ENCODE results near the gene VEGFA. TPM values are rescaled to one million over a fixed set of nuclear protein-coding genes. Genes with fewer than 3 reads are reported as not detected.

The VEGFA gene
- total RNA-seq, 2 experiments from 2014 or later: 93.7 to 104 TPM

- POLR2A ChIA-PET: interaction anchor here (0.6 to 0.7 kb wide), 2 partner anchors 73 to 169 kb away, joined by 3 read pairs; no protein-coding TSS in a partner anchor
- intact Hi-C loops (cut with micrococcal nuclease): no loop called here
- H3K36me3 Mint-ChIP-seq (ENCODE audit: low read depth): no peaks in the 10 kb centered on the region
- H3K4me3 Mint-ChIP-seq: no peak overlapping the region
- DNase-seq: no peak
- TF ChIP-seq CTCF (IDR thresholded peaks at IDR 0.05): no peak
- H3K4me1 Mint-ChIP-seq (ENCODE audit: low read depth): peaks cover 14% of the 10 kb centered on the region
- no peaks in the 10 kb centered on the region for H3K27me3 Mint-ChIP-seq
- no peak overlapping the region for H3K27ac Mint-ChIP-seq
- CTCF ChIA-PET: interaction anchor here (0.7 to 2.3 kb wide), 2 partner anchors 31 to 70 kb away, joined by 3 to 11 read pairs; partner anchors contain the start of gene VEGFA
- no peak for ATAC-seq
- peaks cover 4% of the 10 kb centered on the region for H3K9me3 Mint-ChIP-seq
Observed at GRCh38 chr6:43737272-43738081, 32.5 kb upstream of the VEGFA start.

GRCh38 chr6:43738267-43738676 is 31.7 kb upstream of the VEGFA start:
- H3K27ac Mint-ChIP-seq: no peak overlapping the region
- ATAC-seq: no peak
- no peaks in the 10 kb centered on the region for H3K36me3 Mint-ChIP-seq (ENCODE audit: low read depth)
- H3K4me3 Mint-ChIP-seq: no peak overlapping the region
- ChIA-PET POLR2A (interaction anchor here (0.7 kb wide), 1 partner anchor 169 kb away, joined by 3 read pairs; no protein-coding TSS in a partner anchor), CTCF (interaction anchor here (0.6 kb wide), 1 partner anchor 14 kb away, joined by 3 read pairs; no protein-coding TSS in a partner anchor)
- no peak for TF ChIP-seq CTCF (IDR thresholded peaks at IDR 0.05)
- H3K9me3 Mint-ChIP-seq: peaks cover under 1% of the 10 kb centered on the region
- no peak for DNase-seq
- intact Hi-C loops (cut with micrococcal nuclease): no loop called here
- H3K4me1 Mint-ChIP-seq (ENCODE audit: low read depth): peaks cover 12% of the 10 kb centered on the region
- H3K27me3 Mint-ChIP-seq: no peaks in the 10 kb centered on the region

- Mint-ChIP-seq H3K27ac (no peak overlapping the region), H3K4me3 (no peak overlapping the region), H3K9me3 (no peaks in the 10 kb centered on the region), H3K4me1 (ENCODE audit: low read depth) (peaks cover 6% of the 10 kb centered on the region), H3K36me3 (ENCODE audit: low read depth) (no peaks in the 10 kb centered on the region), H3K27me3 (no peaks in the 10 kb centered on the region)
- no peak for DNase-seq
- no peak for ATAC-seq
- CTCF ChIA-PET: no interaction called here
- TF ChIP-seq CTCF (IDR thresholded peaks at IDR 0.05): no peak
- POLR2A ChIA-PET: interaction anchor here (0.5 to 1.4 kb wide), 3 partner anchors 10 to 81 kb away, joined by 3 to 5 read pairs (median 3); no protein-coding TSS in a partner anchor
- intact Hi-C loops (cut with micrococcal nuclease): no loop called here
Observed at GRCh38 chr6:43738877-43739641, 31.0 kb upstream of the VEGFA start.

- Mint-ChIP-seq H3K36me3 (ENCODE audit: low read depth) (no peaks in the 10 kb centered on the region), H3K4me1 (ENCODE audit: low read depth) (peaks cover 3% of the 10 kb centered on the region), H3K27me3 (no peaks in the 10 kb centered on the region), H3K4me3 (no peak overlapping the region), H3K9me3 (no peaks in the 10 kb centered on the region), H3K27ac (no peak overlapping the region)
- no peak for DNase-seq
- no peak for TF ChIP-seq CTCF (IDR thresholded peaks at IDR 0.05)
- POLR2A ChIA-PET: interaction anchor here (0.5 to 1.4 kb wide), 3 partner anchors 9 to 80 kb away, joined by 3 to 5 read pairs (median 3); no protein-coding TSS in a partner anchor
- CTCF ChIA-PET: interaction anchor here (1.5 kb wide), 1 partner anchor 29 kb away, joined by 7 read pairs; no protein-coding TSS in a partner anchor
- ATAC-seq: no peak
- intact Hi-C loops (cut with micrococcal nuclease): no loop called here
Observed at GRCh38 chr6:43739642-43740091, 30.3 kb upstream of the VEGFA start.
